MCF 10A (cell line): ENCODE results near the gene MICA. TPM values are rescaled to one million over a fixed set of nuclear protein-coding genes. Genes with fewer than 3 reads are reported as not detected.
A peak's percentile ranks its signal among the peaks of the same experiment; 100 is the strongest.

Experiments used
- BruUV-seq: library from RNA; stranded (reverse); fragments of 400-500 nt; replicated peaks from 2 replicates; lab custom pipeline; 2021; lab: Mats Ljungman, UMichigan
- CTCF ChIA-PET: fragments of 300-600 bp; sonication (Branson Sonifier 250); formaldehyde crosslinking; extraction: SDS; loops from one replicate; lab custom pipeline; 2021; ENCODE audit warnings: antibody characterized with exemption, inconsistent platforms; lab: Yijun Ruan, JAX
- POLR2A ChIA-PET: fragments of 300-600, 350-650 bp; sonication (Branson Sonifier 250); formaldehyde crosslinking; extraction: SDS; loops from one replicate; lab custom pipeline; 2020; ENCODE audit warnings: antibody characterized with exemption, inconsistent platforms; lab: Yijun Ruan, JAX
- DNase-seq: peaks from one replicate; pipeline ENCODE4 v3.0.0-alpha.2; 2018; ENCODE audit not compliant: unreplicated experiment
- H3K27ac Mint-ChIP-seq: one replicate; pipeline ENCODE4 v1.8.0; 2022; ENCODE audit warnings: mild to moderate bottlenecking, low read depth, mixed read lengths; ENCODE audit not compliant: unreplicated experiment
- H3K27me3 Mint-ChIP-seq: one replicate; pipeline ENCODE4 v1.8.0; 2022; ENCODE audit warnings: mixed read lengths; ENCODE audit not compliant: insufficient read depth, unreplicated experiment
- H3K36me3 Mint-ChIP-seq: one replicate; pipeline ENCODE4 v1.8.0; 2022; ENCODE audit warnings: mild to moderate bottlenecking, moderate library complexity, mixed read lengths; ENCODE audit not compliant: insufficient read depth, unreplicated experiment
- H3K4me1 Mint-ChIP-seq: one replicate; pipeline ENCODE4 v1.8.0; 2022; ENCODE audit warnings: mixed read lengths; ENCODE audit not compliant: insufficient read depth, unreplicated experiment
- H3K4me3 Mint-ChIP-seq: one replicate; pipeline ENCODE4 v1.8.0; 2022; ENCODE audit warnings: mild to moderate bottlenecking, moderate library complexity, mixed read lengths; ENCODE audit not compliant: unreplicated experiment
- H3K9me3 Mint-ChIP-seq: one replicate; pipeline ENCODE4 v1.8.0; 2022; ENCODE audit warnings: mixed read lengths; ENCODE audit not compliant: unreplicated experiment
- CTCF ChIP-seq: fragments of 200-600 bp; IDR thresholded peaks from one replicate; pipeline ENCODE4 v1.8.0; 2022; ENCODE audit warnings: antibody characterized with exemption, mild to moderate bottlenecking; ENCODE audit not compliant: unreplicated experiment
- intact Hi-C: fragments of 100-400 bp; cut with micrococcal nuclease; formaldehyde crosslinking; loops from 2 replicates; pipeline ENCODE4 v1.14.1; 2022
- total RNA-seq: library from RNA; stranded (reverse); gene quantifications from 2 replicates; pipeline ENCODE4 v1.2.3, GENCODE V29; 2022

MICA gene
- total RNA-seq, 1 experiment from 2014 or later: 18.0 TPM

- intact Hi-C loops: no loop called here
- BruUV-seq: no TSS peak
- Mint-ChIP-seq H3K27me3 (no peaks in the 10 kb centered on the region), H3K9me3 (peaks cover 7% of the 10 kb centered on the region), H3K4me3 (no peak overlapping the region), H3K36me3 (peaks cover 54% of the 10 kb centered on the region), H3K27ac (no peak overlapping the region), H3K4me1 (peaks cover 12% of the 10 kb centered on the region)
- ChIA-PET POLR2A (interaction anchor here (0.7 to 2.2 kb wide), 3 partner anchors 9 to 26 kb away, joined by 3 to 5 read pairs (median 3); partner anchors contain the start of gene MICA), CTCF (interaction anchor here (0.5 to 1.4 kb wide), 4 partner anchors 25 to 77 kb away, joined by 3 to 5 read pairs (median 3); no protein-coding TSS in a partner anchor)
- DNase-seq: no peak
- no peak for TF ChIP-seq CTCF
Observed at GRCh38 chr6:31416394-31417014, 13.1 kb downstream of the MICA start.

GRCh38 chr6:31418251-31418650, 14.9 kb downstream of the MICA start:
- H3K36me3 Mint-ChIP-seq: peaks cover 41% of the 10 kb centered on the region
- H3K4me1 Mint-ChIP-seq: peaks cover 12% of the 10 kb centered on the region
- CTCF ChIA-PET: no interaction called here
- no TSS peak for BruUV-seq
- no peak for TF ChIP-seq CTCF
- DNase-seq: no peak
- intact Hi-C loops: no loop called here
- no peaks in the 10 kb centered on the region for H3K27me3 Mint-ChIP-seq
- POLR2A ChIA-PET: no interaction called here
- H3K9me3 Mint-ChIP-seq: peaks cover 7% of the 10 kb centered on the region
- H3K27ac Mint-ChIP-seq: no peak overlapping the region
- H3K4me3 Mint-ChIP-seq: no peak overlapping the region

GRCh38 chr6:31419842-31420241, 16.4 kb downstream of the MICA start:
- no peak for TF ChIP-seq CTCF
- ChIA-PET POLR2A (interaction anchor here (1.0 to 1.7 kb wide), 3 partner anchors 12 to 17 kb away, joined by 3 to 6 read pairs (median 5); no protein-coding TSS in a partner anchor), CTCF (no interaction called here)
- Mint-ChIP-seq H3K4me3 (no peak overlapping the region), H3K27me3 (no peaks in the 10 kb centered on the region), H3K4me1 (peaks cover 12% of the 10 kb centered on the region), H3K27ac (no peak overlapping the region), H3K36me3 (peaks cover 25% of the 10 kb centered on the region), H3K9me3 (peaks cover 7% of the 10 kb centered on the region)
- intact Hi-C loops: no loop called here
- peak; percentile 58 for DNase-seq
- no TSS peak for BruUV-seq

GRCh38 chr6:31420546-31420945, 17.2 kb downstream of the MICA start:
- CTCF ChIA-PET: interaction anchor here (0.7 kb wide), 2 partner anchors 14 to 291 kb away, joined by 3 read pairs; no protein-coding TSS in a partner anchor

More at GRCh38 chr6:31420546-31420945, 17.2 kb downstream of the MICA start:
- no peak for TF ChIP-seq CTCF
- intact Hi-C loops: no loop called here
- Mint-ChIP-seq H3K4me1 (peaks cover 12% of the 10 kb centered on the region), H3K27me3 (peaks cover 4% of the 10 kb centered on the region), H3K36me3 (peaks cover 20% of the 10 kb centered on the region), H3K9me3 (peaks cover 7% of the 10 kb centered on the region), H3K4me3 (no peak overlapping the region), H3K27ac (no peak overlapping the region)
- BruUV-seq: no TSS peak
- POLR2A ChIA-PET: interaction anchor here (0.6 to 1.7 kb wide), 4 partner anchors 10 to 18 kb away, joined by 3 to 6 read pairs (median 4); no protein-coding TSS in a partner anchor
- no peak for DNase-seq
